GM23248 (cell line): Measurements from ENCODE around the gene RNF125. TPM values are rescaled to one million over a fixed set of nuclear protein-coding genes. Genes with fewer than 3 reads are reported as not detected.
"Not testable (repeated sequence)": the region's sequence is repeated elsewhere in the genome, so short reads cannot be mapped to it uniquely, and the experiment has no call there.

Experiments used
- DNase-seq: peaks from one replicate; pipeline ENCODE4 v3.0.0-alpha.2; 2015
- H2AFZ ChIP-seq: fragments of 200-600 bp; sonication (generic); 2 replicates; pipeline ENCODE4 v1.6.1; 2016; ENCODE audit warnings: antibody characterized with exemption
- H3F3A ChIP-seq: fragments of 200-600 bp; sonication (generic); 2 replicates; pipeline ENCODE4 v1.6.1; 2016; ENCODE audit warnings: mild to moderate bottlenecking, antibody characterized with exemption, mixed run types; ENCODE audit not compliant: insufficient read depth
- H3K27ac ChIP-seq: fragments of 200-600 bp; sonication (generic); 2 replicates; pipeline ENCODE4 v1.5.1; 2016; ENCODE audit warnings: mild to moderate bottlenecking
- H3K27me3 ChIP-seq: fragments of 200-600 bp; sonication (generic); replicated peaks from 2 replicates; pipeline ENCODE4 v1.6.1; 2016; ENCODE audit warnings: mild to moderate bottlenecking; ENCODE audit not compliant: insufficient read depth
- H3K36me3 ChIP-seq: fragments of 200-600 bp; sonication (generic); 2 replicates; pipeline ENCODE4 v1.6.1; 2016; ENCODE audit warnings: low read depth, mild to moderate bottlenecking
- H3K4me1 ChIP-seq: fragments of 200-600 bp; sonication (generic); 2 replicates; pipeline ENCODE4 v1.6.1; 2016; ENCODE audit warnings: mild to moderate bottlenecking; ENCODE audit not compliant: insufficient read depth
- H3K4me2 ChIP-seq: fragments of 200-600 bp; sonication (generic); one replicate; pipeline ENCODE4 v1.6.1; 2016; ENCODE audit warnings: mild to moderate bottlenecking; ENCODE audit not compliant: unreplicated experiment
- H3K4me3 ChIP-seq: fragments of 200-600 bp; sonication (generic); 2 replicates; pipeline ENCODE4 v1.5.1; 2016; ENCODE audit warnings: mild to moderate bottlenecking
- H3K79me2 ChIP-seq: fragments of 200-600 bp; sonication (generic); 2 replicates; pipeline ENCODE4 v1.6.1; 2016; ENCODE audit warnings: mild to moderate bottlenecking; ENCODE audit not compliant: insufficient read depth
- H3K9ac ChIP-seq: fragments of 200-600 bp; sonication (generic); 2 replicates; pipeline ENCODE4 v1.6.1; 2016; ENCODE audit warnings: mild to moderate bottlenecking
- H3K9me2 ChIP-seq: fragments of 200-600 bp; sonication (generic); 2 replicates; pipeline ENCODE4 v1.6.1; 2016; ENCODE audit warnings: mixed run types, mild to moderate bottlenecking, moderate library complexity; ENCODE audit not compliant: insufficient read depth
- H3K9me3 ChIP-seq: fragments of 200-600 bp; sonication (generic); one replicate; pipeline ENCODE4 v1.6.1; 2017; ENCODE audit warnings: low read depth
- H4K20me1 ChIP-seq: fragments of 200-600 bp; sonication (generic); 2 replicates; pipeline ENCODE4 v1.6.0; 2016; ENCODE audit not compliant: insufficient read depth
- EZH2 ChIP-seq: fragments of 200-600 bp; sonication (generic); IDR thresholded peaks from 2 replicates; pipeline ENCODE4 v1.6.1; 2018; ENCODE audit warnings: antibody characterized with exemption, mild to moderate bottlenecking; ENCODE audit not compliant: insufficient read depth, poor library complexity, severe bottlenecking
- EZH2phosphoT487 ChIP-seq: fragments of 200-600 bp; sonication (generic); IDR thresholded peaks from 2 replicates; pipeline ENCODE4 v1.6.1; 2018; ENCODE audit warnings: antibody characterized with exemption, moderate library complexity, mild to moderate bottlenecking, low read depth; ENCODE audit not compliant: insufficient read depth
- WGBS, 2 experiments: methylation state at CpG; one replicate each; pipeline ENCODE4 v1.1.6; 2015 to 2017; ENCODE audit warnings: low lambda C conversion rate in 2 of 2, low coverage in 1 of 2; ENCODE audit errors: missing lambda C conversion rate in 2 of 2; 5-methylcytosine and 5-hydroxymethylcytosine counted together
- in situ Hi-C: fragments of 300-500 bp; cut with MboI; formaldehyde crosslinking; loops from 2 replicates; pipeline ENCODE4 v1.15.0; 2020
- polyA plus RNA-seq: library from polyadenylated mRNA; unstranded; fragments of >200 nt; fragmentation: Nextera tagmentation; extraction: Ambion mirVana; gene quantifications from 2 replicates; pipeline ENCODE4 v1.2.1, GENCODE V29; 2016
- total RNA-seq: library from RNA; depleted of rRNA; stranded (reverse); fragments of >200 nt; shearing (Covaris generic); gene quantifications from 2 replicates; pipeline ENCODE4 v1.2.3, GENCODE V29; 2014

RNF125 gene
- total and polyA plus RNA-seq, 2 experiments from 2014 or later: 0.18 to 0.32 TPM

GRCh38 chr18:31983976-31984375 is 34.6 kb upstream of the RNF125 start:
- Histone ChIP-seq H3K27me3 (no peaks in the 10 kb centered on the region), H3K27ac (no peak overlapping the region), H3K36me3 (no peaks in the 10 kb centered on the region), H2AFZ (no peak overlapping the region), H3K9me3 (no peaks in the 10 kb centered on the region), H3K4me1 (no peaks in the 10 kb centered on the region), H3K79me2 (no peaks in the 10 kb centered on the region), H4K20me1 (no peaks in the 10 kb centered on the region), H3K4me3 (no peak overlapping the region), H3K4me2 (no peak overlapping the region), H3F3A (no peaks in the 10 kb centered on the region), H3K9me2 (no peaks in the 10 kb centered on the region), H3K9ac (no peak overlapping the region)
- in situ Hi-C loops: no loop called here
- TF ChIP-seq EZH2phosphoT487 (no peak), EZH2 (no peak)
- DNase-seq: no peak
- WGBS, 2 experiments: 75 to 84% methylated on average over 5 of the region's 5 CpGs

GRCh38 chr18:31990823-31991222 is 27.8 kb upstream of the RNF125 start:
- Histone ChIP-seq H3F3A (no peaks in the 10 kb centered on the region), H3K9ac (no peak overlapping the region), H2AFZ (no peak overlapping the region), H3K9me3 (no peaks in the 10 kb centered on the region), H3K79me2 (no peaks in the 10 kb centered on the region), H3K27ac (no peak overlapping the region), H3K9me2 (no peaks in the 10 kb centered on the region), H3K4me1 (no peaks in the 10 kb centered on the region), H4K20me1 (no peaks in the 10 kb centered on the region), H3K4me3 (no peak overlapping the region), H3K4me2 (no peak overlapping the region), H3K27me3 (no peaks in the 10 kb centered on the region), H3K36me3 (no peaks in the 10 kb centered on the region)
- in situ Hi-C loops: no loop called here
- DNase-seq: no peak
- WGBS, 2 experiments: 31 to 38% methylated on average over 2 of the region's 2 CpGs
- TF ChIP-seq EZH2 (no peak), EZH2phosphoT487 (no peak)

DNA sequence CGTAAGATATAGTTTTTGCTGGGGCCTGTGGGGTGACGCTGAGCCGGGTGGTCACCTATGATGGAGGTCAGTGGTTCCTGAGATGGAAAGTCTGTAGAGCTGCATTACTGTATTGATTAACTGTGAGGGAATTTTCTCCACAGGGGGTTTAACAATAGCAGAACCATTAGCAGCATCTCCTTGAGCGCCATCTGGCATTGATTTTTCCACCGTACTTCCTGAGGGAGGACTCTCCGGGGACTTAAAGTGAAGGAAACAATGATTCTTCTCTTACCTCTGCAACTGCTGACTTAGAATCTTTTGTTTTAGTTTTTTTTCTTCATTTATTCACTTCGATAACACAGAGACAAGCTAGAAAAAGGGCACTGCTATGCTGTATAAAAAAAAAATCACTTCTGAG is 22.6 kb upstream of the RNF125 start:
- no peak overlapping the region for H3K4me3 ChIP-seq
- no peaks in the 10 kb centered on the region for H3K79me2 ChIP-seq
- 61 to 64% methylated on average over 7 of the region's 7 CpGs for WGBS, 2 experiments
- no peak overlapping the region for H2AFZ ChIP-seq
- H3K36me3 ChIP-seq: no peaks in the 10 kb centered on the region
- H3K4me1 ChIP-seq: no peaks in the 10 kb centered on the region
- no peak for DNase-seq
- no peaks in the 10 kb centered on the region for H3K27me3 ChIP-seq
- no peak for TF ChIP-seq EZH2
- H3K27ac ChIP-seq: no peak overlapping the region
- H3F3A ChIP-seq: no peaks in the 10 kb centered on the region
- H3K9me3 ChIP-seq: no peaks in the 10 kb centered on the region
- H3K9ac ChIP-seq: no peak overlapping the region
- no peak overlapping the region for H3K4me2 ChIP-seq
- no peaks in the 10 kb centered on the region for H4K20me1 ChIP-seq
- in situ Hi-C loops: no loop called here
- H3K9me2 ChIP-seq: no peaks in the 10 kb centered on the region

- Histone ChIP-seq H2AFZ (no peak overlapping the region), H3K27me3 (no peaks in the 10 kb centered on the region), H4K20me1 (no peaks in the 10 kb centered on the region), H3K4me2 (no peak overlapping the region), H3K9me2 (no peaks in the 10 kb centered on the region), H3K36me3 (no peaks in the 10 kb centered on the region), H3K4me3 (no peak overlapping the region), H3K9ac (no peak overlapping the region), H3F3A (no peaks in the 10 kb centered on the region), H3K79me2 (no peaks in the 10 kb centered on the region), H3K27ac (no peak overlapping the region), H3K9me3 (no peaks in the 10 kb centered on the region), H3K4me1 (no peaks in the 10 kb centered on the region)
- in situ Hi-C loops: no loop called here
- WGBS, 2 experiments: 55 to 65% methylated on average over 4 to 5 of the region's 5 CpGs
- TF ChIP-seq EZH2phosphoT487 (no peak), EZH2 (no peak)
- DNase-seq: no peak
These were observed 19.7 kb upstream of the RNF125 start for GRCh38 chr18:31998880-31999412.

DNA sequence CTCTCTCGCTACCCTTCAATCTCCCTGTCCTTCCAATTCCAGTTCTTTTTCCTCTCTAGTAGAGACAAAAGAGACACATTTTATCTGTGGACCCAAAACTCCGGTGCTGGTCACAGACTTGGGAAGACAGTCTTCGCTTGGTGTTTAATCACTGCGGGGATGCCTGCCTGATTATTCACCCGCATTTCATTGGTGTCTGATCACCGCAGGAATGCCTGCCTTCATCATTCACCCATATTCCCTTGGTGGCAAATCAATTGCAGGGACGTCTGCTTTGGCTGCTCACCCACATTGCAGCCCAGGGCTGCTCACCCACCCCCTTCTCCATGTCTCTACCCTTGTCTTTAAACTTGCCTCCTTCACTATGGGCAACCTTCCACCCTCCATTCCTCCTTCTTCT is 17.5 kb upstream of the RNF125 start:
- H3K4me2 ChIP-seq, H3K4me3 ChIP-seq, H3K9me2 ChIP-seq, in situ Hi-C loops, H3K4me1 ChIP-seq, H3F3A ChIP-seq, H3K36me3 ChIP-seq, H3K79me2 ChIP-seq, H4K20me1 ChIP-seq, H3K9ac ChIP-seq, H2AFZ ChIP-seq, H3K27ac ChIP-seq, H3K9me3 ChIP-seq, H3K27me3 ChIP-seq: not testable (repeated sequence)
- 77 to 79% methylated on average over 7 of the region's 7 CpGs for WGBS, 2 experiments
- DNase-seq: peak; percentile 16

GRCh38 chr18:32003822-32004221 is 14.8 kb upstream of the RNF125 start:
- DNase-seq, H3K36me3 ChIP-seq, H3K9me3 ChIP-seq, H3K79me2 ChIP-seq, H3K4me1 ChIP-seq, H3K27me3 ChIP-seq, H2AFZ ChIP-seq, H3F3A ChIP-seq, H3K4me2 ChIP-seq, in situ Hi-C loops, H4K20me1 ChIP-seq, H3K9me2 ChIP-seq, H3K4me3 ChIP-seq, H3K9ac ChIP-seq, H3K27ac ChIP-seq: not testable (repeated sequence)
- WGBS, 2 experiments: 57 to 78% methylated on average over 2 of the region's 2 CpGs
